Choroid plexus epithelial cell (primary cell): ENCODE measurements around the gene ALDH3B1.

Source experiments
- DNase-seq: peaks from one replicate; pipeline ENCODE4 v3.0.0-alpha.2; 2010; ENCODE audit warnings: low read depth
- H3K4me3 ChIP-seq: 2 replicates; pipeline ENCODE4 v1.5.1; 2011; ENCODE audit warnings: low read depth, mild to moderate bottlenecking, control low read depth, low read length, moderate library complexity
- CTCF ChIP-seq: conservative IDR thresholded peaks from 2 replicates; pipeline ENCODE4 v1.5.1; 2011; ENCODE audit warnings: low read depth, mild to moderate bottlenecking, control low read depth, inconsistent platforms, low read length, moderate library complexity

ALDH3B1 gene

GRCh38 chr11:68071281-68072048 lies 61.3 kb downstream of the ALDH3B1 start:
- TF ChIP-seq CTCF = no peak
- DNase-seq = no peak
- no peak overlapping the region for H3K4me3 ChIP-seq

GRCh38 chr11:68074584-68075352 lies 64.6 kb downstream of the ALDH3B1 start:
- no peak for TF ChIP-seq CTCF
- no peak for DNase-seq
- H3K4me3 ChIP-seq = no peak overlapping the region

- peak; percentile 35 for TF ChIP-seq CTCF
- no peak overlapping the region for H3K4me3 ChIP-seq
- DNase-seq = peak; percentile 18
Measured at GRCh38 chr11:68076371-68077042, 66.4 kb downstream of the ALDH3B1 start.

- no peak for TF ChIP-seq CTCF
Measured at GRCh38 chr11:68077617-68078582, 67.8 kb downstream of the ALDH3B1 start.

More at GRCh38 chr11:68077617-68078582, 67.8 kb downstream of the ALDH3B1 start:
- DNase-seq = peak; percentile 44
- no peak overlapping the region for H3K4me3 ChIP-seq
